AG04449 (cell line): ENCODE results near the gene FHDC1.

Experiments used
- CTCF ChIA-PET: fragments of 350-600 bp; formaldehyde crosslinking; extraction: SDS; loops from one replicate; lab custom pipeline; 2021; ENCODE audit warnings: antibody characterized with exemption; lab: Yijun Ruan, JAX
- POLR2A ChIA-PET: fragments of 400-600, 350-600 bp; formaldehyde crosslinking; extraction: SDS; loops from one replicate; lab custom pipeline; 2020; ENCODE audit warnings: antibody characterized with exemption, inconsistent platforms; lab: Yijun Ruan, JAX
- DNase-seq: peaks from one replicate; pipeline ENCODE4 v3.0.0-alpha.2; 2010; ENCODE audit warnings: low read depth, low spot score
- H3K4me3 ChIP-seq: 2 replicates; pipeline ENCODE4 v1.5.1; 2011; ENCODE audit warnings: low read depth, mild to moderate bottlenecking, control low read depth, low read length
- CTCF ChIP-seq: IDR thresholded peaks from one replicate; pipeline ENCODE4 v1.5.1; 2011; ENCODE audit warnings: mild to moderate bottlenecking, moderate library complexity, low read length, control low read depth, inconsistent platforms; ENCODE audit not compliant: insufficient read depth; ENCODE audit errors: missing control alignments

FHDC1 gene

GRCh38 chr4:152970102-152970820 is 34.1 kb downstream of the FHDC1 start:
- no peak for TF ChIP-seq CTCF
- H3K4me3 ChIP-seq, result no peak overlapping the region
- CTCF ChIA-PET, result interaction anchor here (0.9 to 1.4 kb wide), 3 partner anchors 14 to 158 kb away, joined by 3 read pairs; no protein-coding TSS in a partner anchor
- peak; percentile 53 for DNase-seq
- POLR2A ChIA-PET, result interaction anchor here (0.6 kb wide), 1 partner anchor 37 kb away, joined by 3 read pairs; no protein-coding TSS in a partner anchor

GRCh38 chr4:152971053-152971452 is 34.9 kb downstream of the FHDC1 start:
- POLR2A ChIA-PET, result no interaction called here
- TF ChIP-seq CTCF, result no peak
- no peak for DNase-seq
- CTCF ChIA-PET, result interaction anchor here (0.7 to 1.1 kb wide), 2 partner anchors 11 to 112 kb away, joined by 3 read pairs; no protein-coding TSS in a partner anchor
- no peak overlapping the region for H3K4me3 ChIP-seq

- H3K4me3 ChIP-seq, result no peak overlapping the region; the same call in 1 of the 2 replicates
- TF ChIP-seq CTCF, result no peak
- POLR2A ChIA-PET, result interaction anchor here (1.2 to 1.6 kb wide), 3 partner anchors 10 to 433 kb away, joined by 3 to 10 read pairs (median 5); partner anchors contain the start of gene FHDC1
- DNase-seq, result peak; percentile 90
- CTCF ChIA-PET, result interaction anchor here (1.2 to 2.8 kb wide), 4 partner anchors 10 to 155 kb away, joined by 3 to 11 read pairs (median 6); no protein-coding TSS in a partner anchor
Measured at GRCh38 chr4:152972821-152973628, 36.9 kb downstream of the FHDC1 start.

- no peak for TF ChIP-seq CTCF
- ChIA-PET POLR2A (interaction anchor here (1.2 to 1.6 kb wide), 3 partner anchors 10 to 434 kb away, joined by 3 to 10 read pairs (median 5); partner anchors contain the start of gene FHDC1), CTCF (interaction anchor here (1.2 to 2.8 kb wide), 4 partner anchors 9 to 154 kb away, joined by 3 to 11 read pairs (median 6); no protein-coding TSS in a partner anchor)
- no peak overlapping the region for H3K4me3 ChIP-seq
- DNase-seq, result no peak
Measured at GRCh38 chr4:152973629-152974467, 37.7 kb downstream of the FHDC1 start.

GRCh38 chr4:152974468-152975379 is 38.6 kb downstream of the FHDC1 start:
- CTCF ChIA-PET, result interaction anchor here (2.8 kb wide), 1 partner anchor 9 kb away, joined by 11 read pairs; no protein-coding TSS in a partner anchor
- POLR2A ChIA-PET, result no interaction called here
- H3K4me3 ChIP-seq, result no peak overlapping the region
- DNase-seq, result no peak
- no peak for TF ChIP-seq CTCF
